Stimulated activated CD4-positive, alpha-beta T cell treated with anti-CD3 and anti-CD28 coated beads, Interleukin-4, amount 100 ng/mL, for 24 hours (primary cell): ENCODE measurements around the gene GALNT16.
A peak's percentile ranks its signal among the peaks of the same experiment; 100 is the strongest.
"Not testable (repeated sequence)": the region's sequence is repeated elsewhere in the genome, so short reads cannot be mapped to it uniquely, and the experiment has no call there.

Experiments
- DNase-seq: peaks from one replicate; pipeline ENCODE4 v3.0.0-alpha.2; 2020

The GALNT16 gene

DNA sequence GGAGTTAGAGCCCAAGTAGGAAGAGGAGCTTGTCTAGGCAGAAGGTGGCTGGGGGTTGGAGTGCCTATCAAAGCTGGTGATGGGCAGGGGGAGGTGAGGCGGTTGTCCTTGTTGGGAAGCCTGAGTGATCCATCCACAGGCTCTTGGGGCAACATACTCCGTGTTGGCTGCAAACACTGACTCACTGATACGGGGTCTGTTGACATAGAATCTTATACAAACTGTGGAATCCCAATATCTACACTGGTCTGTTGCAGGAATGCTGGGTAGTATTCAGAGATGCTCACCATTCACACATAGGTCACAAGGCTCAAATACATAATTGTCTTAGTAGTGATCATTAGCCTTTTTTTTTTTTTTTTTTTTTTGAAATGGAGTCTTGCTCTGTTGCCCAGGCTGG, 112.2 kb downstream of the GALNT16 start:
- DNase-seq = no peak

DNA sequence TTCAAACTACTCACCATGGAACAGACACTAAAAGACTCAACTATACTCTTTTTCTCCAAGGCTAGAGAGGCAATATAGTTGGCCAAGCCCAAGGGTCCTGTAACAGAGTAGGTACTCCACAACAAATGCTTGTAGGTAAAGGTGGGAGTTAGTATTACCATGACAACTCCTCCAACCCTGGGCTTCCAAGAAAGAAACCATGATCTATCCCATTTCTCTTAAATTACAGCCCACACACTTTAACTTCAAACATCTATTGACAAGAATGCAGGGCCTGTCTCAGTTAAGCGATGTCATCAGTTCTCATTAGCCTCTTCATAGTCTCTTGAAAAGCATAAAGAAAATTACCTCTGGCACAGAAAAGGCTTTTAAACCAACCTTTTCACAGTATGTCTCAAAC, 113.1 kb downstream of the GALNT16 start:
- DNase-seq = no peak

DNA sequence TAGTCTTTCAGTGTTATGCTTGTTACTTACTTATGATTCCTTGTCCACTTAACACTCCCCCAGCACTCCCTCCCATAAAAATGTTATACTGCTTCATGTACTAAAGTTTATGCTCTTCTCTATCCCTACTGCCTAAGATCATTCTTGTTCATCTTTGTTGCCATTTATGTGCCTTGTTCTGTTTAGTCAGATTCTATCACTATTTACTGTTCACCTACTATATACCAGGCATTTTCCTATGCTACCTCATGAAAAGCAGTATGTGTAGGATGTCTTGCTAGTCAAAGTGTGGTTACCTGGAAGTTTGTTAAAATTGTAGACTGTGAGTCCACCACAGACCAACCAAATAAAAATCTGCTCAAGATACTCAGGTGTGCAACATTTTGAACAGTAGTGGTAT, 114.3 kb downstream of the GALNT16 start:
- no peak for DNase-seq

DNA sequence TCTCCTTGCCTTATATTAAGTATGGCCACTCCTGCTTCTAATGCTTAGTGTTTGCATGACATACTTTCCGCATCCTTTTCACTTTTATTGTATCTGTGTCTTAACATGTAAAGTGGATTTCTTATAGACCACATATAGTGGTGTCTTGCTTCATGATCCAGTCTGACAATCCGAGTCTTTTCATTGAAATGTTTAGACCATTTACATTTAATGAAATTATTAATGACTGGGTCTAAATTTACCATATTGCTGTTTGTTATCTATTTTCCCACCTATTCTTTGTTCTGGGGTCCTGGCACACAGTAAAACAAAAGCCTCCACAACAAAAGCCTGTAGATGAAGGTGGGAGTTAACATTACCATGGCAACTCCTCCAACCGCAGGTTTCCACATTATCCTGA, 115.2 kb downstream of the GALNT16 start:
- no peak for DNase-seq

DNA sequence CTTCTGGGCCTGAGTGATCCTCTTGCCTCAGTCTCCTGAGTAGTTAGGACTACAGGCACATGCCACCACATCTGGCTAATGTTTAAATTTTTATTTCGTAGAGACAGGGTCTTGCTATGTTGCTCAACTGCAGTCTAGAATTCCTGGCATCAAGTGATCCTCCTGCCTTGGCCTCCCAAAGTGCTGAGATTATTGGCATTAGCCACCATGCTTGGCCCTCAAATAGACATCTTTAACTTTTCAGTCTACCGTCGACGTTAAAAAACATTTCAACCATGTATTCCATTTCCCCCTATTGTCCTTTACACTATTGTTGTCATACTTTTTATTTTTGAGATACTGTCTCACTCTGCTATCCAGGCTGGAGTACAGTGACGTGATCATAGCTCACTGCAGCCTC, 115.8 kb downstream of the GALNT16 start:
- DNase-seq = no peak

DNA sequence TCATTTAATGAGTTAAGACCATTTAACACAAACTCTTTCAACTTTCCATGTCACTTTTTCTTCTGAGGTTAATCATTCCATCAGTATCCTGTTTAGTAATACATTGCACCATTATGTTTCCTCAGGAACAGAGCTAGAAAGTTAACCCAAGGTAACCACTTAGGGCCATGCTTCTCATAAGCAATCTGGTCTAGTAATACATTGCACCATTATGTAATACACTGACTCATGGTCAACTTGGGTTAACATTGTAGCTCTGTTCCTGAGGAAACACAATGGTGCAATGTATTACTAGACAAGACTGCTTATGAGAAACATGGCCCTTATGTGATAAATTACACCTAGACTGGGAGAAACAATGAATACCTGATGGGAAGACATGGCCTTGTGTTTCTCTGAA, 116.5 kb downstream of the GALNT16 start:
- no peak for DNase-seq

DNA sequence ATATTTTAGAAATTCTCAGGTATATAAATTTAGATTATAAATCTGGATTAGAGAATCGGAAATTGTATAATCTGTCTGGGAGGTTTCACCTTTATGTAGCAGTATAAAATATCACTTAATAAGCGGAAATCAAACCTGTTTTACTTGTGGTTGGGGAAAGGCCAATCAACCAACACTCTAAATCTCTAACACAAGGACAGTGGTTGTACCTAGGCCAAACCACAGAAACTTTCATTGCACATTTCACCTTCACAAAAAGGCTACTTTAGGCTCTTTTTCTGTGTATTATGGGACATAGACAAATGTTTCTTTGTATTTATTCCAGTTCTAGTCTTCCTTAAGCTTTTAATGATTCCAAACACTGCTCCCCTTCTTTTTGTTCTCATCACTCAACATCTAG, 118.3 kb downstream of the GALNT16 start:
- no peak for DNase-seq

DNA sequence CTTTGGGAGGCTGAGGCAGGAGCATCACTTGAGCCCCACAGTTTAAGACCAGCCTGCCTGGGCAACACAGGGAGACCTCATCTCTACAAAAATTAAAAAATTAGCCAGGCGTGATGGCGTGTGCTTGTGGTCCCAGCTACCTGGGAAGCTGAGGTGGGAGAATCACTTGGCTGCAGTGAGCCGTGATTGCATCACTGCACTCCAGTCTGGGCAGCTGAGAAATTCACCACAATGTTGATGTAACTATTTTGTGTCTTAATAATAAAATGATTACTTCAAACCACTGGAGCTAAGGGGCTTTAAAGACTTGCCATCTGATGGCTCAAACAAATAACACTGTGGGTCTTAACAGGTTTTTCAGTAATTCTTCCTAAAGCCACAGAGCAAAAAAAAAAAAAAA, 127.4 kb downstream of the GALNT16 start:
- DNase-seq = no peak

DNA sequence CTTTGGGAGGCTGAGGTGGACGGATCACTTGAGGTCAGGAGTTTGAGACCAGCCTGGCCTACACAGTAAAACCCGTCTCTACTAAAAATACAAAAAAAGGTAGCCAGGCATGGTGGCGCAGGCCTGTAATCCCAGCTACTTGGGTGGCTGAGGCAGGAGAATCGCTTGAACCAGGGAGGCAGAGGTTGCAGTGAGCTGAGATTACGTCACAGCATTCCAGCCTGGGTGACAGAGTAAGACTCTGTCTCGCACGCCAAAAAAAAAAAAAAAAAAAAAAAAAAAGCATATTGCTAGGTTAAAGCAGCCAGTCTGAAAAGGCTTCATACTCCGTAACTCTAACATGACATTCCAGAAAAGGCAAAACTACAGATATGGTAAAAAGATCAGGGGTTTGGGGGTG, 131.4 kb downstream of the GALNT16 start:
- not testable (repeated sequence) for DNase-seq

DNA sequence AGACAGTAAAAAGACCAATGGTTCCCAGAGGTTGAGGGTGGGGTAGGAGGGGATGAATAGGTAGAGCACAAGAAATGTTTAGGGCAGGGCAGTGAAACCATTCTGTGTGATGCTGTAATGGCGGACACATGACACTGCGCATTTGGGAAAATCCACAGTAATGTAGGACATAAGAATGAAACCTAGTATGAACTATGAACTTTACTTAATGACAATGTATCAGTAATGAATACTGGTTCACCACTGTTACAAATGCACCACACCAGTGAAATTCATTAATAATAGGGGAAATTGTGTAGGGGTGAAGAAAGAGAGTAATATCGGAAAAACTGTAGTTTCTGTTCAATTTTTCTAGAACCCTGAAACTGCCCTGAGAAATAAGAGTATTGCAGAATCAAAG, 132.5 kb downstream of the GALNT16 start:
- DNase-seq = no peak

DNA sequence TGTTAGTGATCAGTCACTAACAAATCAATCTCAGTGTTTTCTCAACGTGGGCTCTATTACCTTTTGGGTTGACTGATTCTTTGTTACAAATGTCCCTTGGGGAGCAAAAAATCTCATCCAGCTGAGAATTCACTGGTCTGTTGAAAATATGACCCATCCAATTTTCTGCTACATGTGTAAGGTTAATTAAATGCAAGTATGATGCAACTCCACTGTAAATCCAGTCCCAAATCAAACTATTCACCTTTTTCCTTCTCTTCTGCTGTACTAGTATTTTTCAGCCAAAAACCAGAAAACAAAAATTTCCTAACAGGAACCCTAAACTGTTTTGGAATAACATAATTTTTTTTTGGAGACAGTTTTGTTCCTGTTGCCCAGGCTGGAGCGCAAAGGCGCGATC, 136.0 kb downstream of the GALNT16 start:
- DNase-seq = no peak

DNA sequence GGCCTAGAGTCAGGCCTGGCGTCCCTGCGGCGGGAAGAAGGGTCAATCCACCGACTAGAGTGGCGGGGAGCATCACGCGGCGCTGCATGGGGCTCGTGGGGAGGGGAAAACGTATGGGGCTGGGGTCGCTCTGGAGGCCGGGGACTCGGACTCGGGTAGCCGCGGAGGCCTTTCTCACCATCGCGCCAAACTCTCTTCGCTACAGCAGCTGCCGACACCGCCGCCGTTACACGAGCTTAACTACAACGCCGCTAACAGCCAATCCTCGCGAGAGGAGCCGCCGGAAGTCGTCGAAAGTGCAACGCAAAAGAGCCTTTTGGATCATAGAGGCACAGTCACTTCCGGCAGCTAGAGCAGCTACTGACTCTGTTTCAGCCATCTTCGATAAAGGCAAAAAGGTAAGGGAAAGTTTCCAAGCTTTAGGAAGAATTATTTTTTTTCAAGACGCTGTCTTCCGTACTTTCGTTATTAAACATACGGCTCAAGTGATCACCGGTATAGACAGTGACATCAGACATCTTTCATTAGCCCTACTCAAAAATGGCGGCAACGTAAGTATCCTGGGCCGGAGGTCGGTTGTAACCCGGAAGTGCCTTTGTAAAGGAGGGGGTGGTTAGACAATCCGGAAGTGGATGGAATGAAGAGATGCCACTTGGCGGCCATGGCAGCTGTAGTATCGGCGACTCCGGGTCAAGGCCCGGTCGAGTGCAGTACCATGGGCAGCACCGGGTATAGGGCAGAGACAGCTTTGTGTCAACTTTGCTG, 138.3 kb downstream of the GALNT16 start, which contains the start of the genes ERH and SLC39A9:
Gene ERH (minus strand): TSS at position 247 of the 765 bp plus-strand sequence. CDS start 66 bp downstream, at position 181.
Gene SLC39A9 (plus strand): TSS at position 640 of the 765 bp plus-strand sequence. CDS start 678 bp downstream, outside the sequence.
- peak; percentile 95 for DNase-seq

DNA sequence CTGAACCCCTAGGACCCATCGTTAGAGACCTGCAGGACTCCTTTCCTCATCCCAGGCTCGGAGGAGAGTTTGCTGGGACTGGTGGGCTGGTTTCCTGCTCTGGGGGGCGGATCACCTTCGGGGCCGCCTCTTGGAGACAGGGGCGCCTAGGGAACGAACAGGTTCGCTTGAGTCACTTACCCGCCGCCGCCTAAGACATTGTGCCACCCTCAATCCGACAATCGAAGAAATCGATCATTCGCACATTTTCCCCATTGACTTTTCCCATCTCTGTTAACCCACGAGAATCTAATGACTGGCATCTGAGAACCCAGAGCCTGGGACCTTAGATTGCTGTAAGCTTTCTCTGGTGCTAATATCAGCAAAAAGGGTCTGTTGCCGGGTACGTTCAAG, 138.9 kb downstream of the GALNT16 start:
- DNase-seq = no peak

DNA sequence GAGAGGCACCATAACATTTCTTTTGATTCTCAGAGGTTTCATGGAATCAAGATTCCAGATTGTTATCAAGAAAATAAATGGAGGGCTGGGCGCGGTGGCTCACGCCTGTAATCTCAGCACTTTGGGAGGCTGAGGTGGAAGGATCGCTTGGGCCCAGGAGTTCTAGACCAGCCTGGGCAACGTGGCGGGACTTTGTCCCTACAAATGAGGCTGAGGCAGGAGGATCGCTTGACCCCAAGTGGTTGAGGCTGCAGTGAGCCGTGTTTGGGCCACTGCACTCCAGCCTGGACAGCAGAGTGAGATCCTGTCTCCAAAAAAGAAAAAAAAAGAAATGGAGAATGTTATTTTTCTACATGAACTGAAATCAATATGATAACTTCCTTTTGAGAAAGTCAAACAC, 139.8 kb downstream of the GALNT16 start:
- no peak for DNase-seq

DNA sequence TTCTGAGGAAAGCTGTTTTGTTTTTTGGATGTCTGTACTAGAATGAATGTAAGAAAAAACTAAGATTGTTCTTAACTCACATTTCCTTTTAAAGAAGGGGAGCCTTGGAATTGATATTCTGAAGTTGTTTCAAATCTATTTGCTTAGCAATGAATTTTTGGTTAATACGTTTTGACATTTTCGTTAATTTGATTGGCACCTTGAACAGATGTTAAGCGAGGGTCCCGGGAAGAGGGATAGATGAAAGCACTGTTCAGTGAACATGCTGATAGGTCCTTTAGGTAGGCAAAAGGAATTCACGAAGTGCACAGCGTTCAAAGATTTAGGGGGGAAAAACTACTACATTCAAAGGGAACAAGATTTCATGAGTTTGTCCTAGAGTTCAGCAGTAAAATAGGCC, 140.2 kb downstream of the GALNT16 start:
- DNase-seq = no peak

DNA sequence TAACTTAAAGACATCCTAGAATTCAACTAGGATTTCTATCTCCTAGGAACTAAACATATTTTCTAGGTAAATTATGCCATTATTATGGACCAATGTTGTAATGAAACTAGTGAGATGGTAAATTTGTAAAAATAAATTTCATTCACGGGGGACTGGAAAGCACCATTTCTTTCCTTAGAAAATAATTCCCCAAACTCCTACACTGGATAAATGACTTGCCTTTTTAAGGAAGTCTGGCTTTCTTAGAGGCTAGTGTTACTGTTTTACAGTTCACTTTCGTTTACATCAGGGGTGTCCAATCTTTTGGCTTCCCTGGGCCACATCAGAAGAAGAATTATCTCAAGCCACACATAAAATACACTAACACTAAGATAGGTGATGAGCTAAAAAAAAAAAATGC, 141.9 kb downstream of the GALNT16 start:
- DNase-seq = no peak

DNA sequence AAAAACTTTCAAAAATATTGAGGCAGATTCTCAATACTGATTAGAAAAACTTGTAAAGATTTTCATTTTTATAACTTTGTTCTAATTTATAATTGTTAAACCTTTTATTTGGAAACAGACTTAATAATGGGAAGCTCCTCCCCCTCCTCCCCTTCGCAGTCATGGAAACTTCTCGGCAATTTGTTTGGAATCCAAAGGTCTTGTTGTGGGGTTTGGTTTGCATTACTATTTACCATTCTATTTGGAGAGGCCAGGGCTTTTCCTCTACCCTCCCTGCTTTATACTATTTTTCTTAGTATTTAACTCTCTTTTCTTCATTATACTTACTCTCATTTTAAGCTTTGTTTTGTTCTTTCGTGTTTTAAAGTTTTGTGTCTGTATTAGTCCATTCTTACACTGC, 144.5 kb downstream of the GALNT16 start:
- DNase-seq = no peak

DNA sequence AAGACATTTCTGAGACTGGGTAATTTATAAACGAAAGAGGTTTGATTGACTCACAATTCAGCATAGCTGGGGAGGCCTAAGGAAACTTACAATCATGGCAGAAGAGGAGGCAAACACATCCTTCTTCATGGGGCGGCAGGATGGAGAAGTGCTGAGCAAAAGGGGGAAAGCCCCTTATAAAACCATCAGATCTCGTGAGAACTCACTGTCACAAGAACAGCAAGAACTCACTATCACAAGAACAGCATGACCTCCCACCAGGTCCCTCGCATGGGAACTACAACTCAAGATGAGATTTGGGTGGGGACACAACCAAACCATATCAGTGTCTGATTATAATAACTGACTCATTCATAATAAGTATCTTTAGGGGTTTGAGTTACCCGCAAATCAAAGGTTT, 144.9 kb downstream of the GALNT16 start:
- DNase-seq = no peak

DNA sequence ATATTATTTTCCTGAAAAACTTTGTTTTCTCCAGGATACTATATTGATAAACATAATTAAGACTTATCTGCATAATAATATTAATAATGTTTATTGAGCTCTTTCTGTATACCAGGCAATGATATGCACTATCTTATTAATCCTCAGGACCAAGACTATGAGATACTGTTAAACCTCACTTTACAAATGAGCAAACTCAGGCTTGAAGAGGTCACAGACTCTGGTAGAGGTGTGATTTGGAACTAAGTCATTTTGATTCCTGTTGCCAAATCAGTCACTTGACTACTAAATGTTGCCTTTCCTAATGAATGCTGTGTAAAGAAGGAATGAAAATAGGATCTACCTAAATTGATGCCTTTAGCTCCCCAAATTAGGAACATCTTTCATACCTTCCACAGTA, 145.8 kb downstream of the GALNT16 start:
- DNase-seq = no peak
